Keratinocyte (primary cell): Measurements from ENCODE around the gene SSBP2.

Source experiments
- EZH2 ChIP-seq: IDR thresholded peaks from one replicate; pipeline ENCODE4 v1.6.1; 2012; ENCODE audit warnings: inconsistent platforms, mild to moderate bottlenecking, low read length, moderate library complexity
- TF ChIP-seq, protein P1 (sequence below), 3 experiments: IDR thresholded peaks in 1 of 3; conservative IDR thresholded peaks in 1 of 3; optimal IDR thresholded peaks in 1 of 3; 2 replicates in 2 of 3; 3 replicates in 1 of 3; pipeline versions ENCODE3 to v1.5.1; 2011; ENCODE audit warnings: low read length in 3 of 3, mild to moderate bottlenecking in 3 of 3, moderate library complexity in 2 of 3, control low read depth in 1 of 3, inconsistent platforms in 1 of 3; ENCODE audit not compliant: insufficient read depth in 2 of 3; ENCODE audit errors: extremely low read depth in 1 of 3

- TF ChIP-seq, protein P1, sequence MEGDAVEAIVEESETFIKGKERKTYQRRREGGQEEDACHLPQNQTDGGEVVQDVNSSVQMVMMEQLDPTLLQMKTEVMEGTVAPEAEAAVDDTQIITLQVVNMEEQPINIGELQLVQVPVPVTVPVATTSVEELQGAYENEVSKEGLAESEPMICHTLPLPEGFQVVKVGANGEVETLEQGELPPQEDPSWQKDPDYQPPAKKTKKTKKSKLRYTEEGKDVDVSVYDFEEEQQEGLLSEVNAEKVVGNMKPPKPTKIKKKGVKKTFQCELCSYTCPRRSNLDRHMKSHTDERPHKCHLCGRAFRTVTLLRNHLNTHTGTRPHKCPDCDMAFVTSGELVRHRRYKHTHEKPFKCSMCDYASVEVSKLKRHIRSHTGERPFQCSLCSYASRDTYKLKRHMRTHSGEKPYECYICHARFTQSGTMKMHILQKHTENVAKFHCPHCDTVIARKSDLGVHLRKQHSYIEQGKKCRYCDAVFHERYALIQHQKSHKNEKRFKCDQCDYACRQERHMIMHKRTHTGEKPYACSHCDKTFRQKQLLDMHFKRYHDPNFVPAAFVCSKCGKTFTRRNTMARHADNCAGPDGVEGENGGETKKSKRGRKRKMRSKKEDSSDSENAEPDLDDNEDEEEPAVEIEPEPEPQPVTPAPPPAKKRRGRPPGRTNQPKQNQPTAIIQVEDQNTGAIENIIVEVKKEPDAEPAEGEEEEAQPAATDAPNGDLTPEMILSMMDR (optimal IDR thresholded peaks at IDR 0.05 in 1 of 3, IDR thresholded peaks at IDR 0.05 in 1 of 3, conservative IDR thresholded peaks at IDR 0.05 in 1 of 3; ENCODE audit: extremely low read depth in 1 of 3, insufficient read depth in 2 of 3, low read length in 3 of 3) = no peak
- no peak for TF ChIP-seq EZH2
Measured at GRCh38 chr5:81788329-81788728, 37.4 kb upstream of the SSBP2 start.
